HG03159 (cell line): ENCODE data around the gene PIAS1.
"Not testable (repeated sequence)": the region's sequence is repeated elsewhere in the genome, so short reads cannot be mapped to it uniquely, and the experiment has no call there.

Source experiments
- ATAC-seq: cut with Tn5 transposase; IDR thresholded peaks from one replicate; pipeline ENCODE4 v1.9.1; 2021; ENCODE audit warnings: mild to moderate bottlenecking, moderate library complexity; ENCODE audit not compliant: unreplicated experiment

PIAS1 gene

DNA sequence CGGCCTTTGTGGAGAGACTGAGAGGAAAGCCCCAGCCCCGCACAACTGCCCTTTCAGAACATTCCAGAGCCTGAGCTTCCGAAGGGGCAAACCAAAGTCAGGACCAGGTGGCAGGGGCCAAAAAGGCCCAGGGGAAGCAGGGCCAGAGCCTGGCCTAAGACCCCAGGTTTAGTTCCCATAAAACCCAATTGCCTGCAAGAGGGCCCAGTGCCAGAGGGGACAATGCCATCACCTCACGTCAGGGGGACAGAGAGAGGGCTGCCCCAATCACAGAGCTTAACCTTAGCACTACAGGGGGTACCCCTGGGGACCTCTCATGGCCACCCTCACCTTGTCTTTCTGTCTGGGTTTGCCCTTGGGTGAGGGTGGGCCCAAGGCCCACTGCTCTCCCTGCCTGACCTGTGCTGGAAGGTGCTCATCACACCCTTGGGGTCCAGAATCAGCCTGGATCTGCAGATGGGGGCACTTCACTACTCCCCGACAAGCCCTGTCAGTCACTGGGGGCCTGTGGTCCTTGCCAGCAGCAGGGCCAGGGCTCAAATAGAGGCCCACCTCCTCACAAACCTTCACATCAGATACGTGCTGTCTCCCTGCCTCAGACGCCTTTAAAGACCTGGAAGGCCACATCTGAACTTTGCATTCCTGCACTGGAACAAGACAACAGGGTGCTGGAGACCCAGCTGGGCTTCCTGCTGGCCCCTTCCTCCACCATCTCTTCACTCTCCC is 147.2 kb downstream of the PIAS1 start:
- no peak for ATAC-seq

DNA sequence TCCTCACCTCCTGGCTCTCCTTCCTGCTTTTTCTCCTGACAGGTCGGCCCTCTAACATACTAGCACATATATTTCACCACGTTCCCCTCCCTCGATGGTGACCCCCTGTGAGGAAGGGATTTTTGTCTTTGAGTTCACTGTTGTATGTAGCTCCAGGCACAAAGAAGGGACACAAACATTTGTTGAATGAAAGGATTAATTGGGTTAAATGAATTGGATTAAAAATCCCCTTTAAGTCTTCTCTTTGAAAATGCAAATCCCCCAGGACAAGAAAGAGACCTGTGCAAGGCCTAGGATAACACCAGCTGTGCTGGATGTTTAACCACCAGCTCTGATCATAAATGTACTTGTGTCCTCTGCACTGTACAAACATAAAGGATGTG is 147.8 kb downstream of the PIAS1 start:
- no peak for ATAC-seq

DNA sequence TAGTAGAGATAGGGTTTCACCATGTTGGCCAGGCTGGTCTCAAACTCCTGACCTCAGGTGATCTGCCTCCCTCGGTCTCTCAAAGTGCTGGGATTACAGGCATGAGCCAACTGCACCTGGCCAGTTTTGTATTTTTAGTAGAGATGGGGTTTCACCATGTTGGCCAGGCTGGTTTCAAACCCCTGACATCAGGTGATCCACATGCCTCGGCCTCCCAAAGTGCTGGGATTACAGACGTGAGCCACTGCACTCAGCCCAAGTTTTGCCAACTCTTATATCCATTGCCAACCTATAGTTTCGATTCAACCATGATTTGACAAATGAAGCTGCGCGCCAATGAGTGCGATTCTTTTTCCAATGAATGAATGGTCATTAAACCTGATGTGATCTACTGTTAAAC is 148.9 kb downstream of the PIAS1 start:
- ATAC-seq, result not testable (repeated sequence)

DNA sequence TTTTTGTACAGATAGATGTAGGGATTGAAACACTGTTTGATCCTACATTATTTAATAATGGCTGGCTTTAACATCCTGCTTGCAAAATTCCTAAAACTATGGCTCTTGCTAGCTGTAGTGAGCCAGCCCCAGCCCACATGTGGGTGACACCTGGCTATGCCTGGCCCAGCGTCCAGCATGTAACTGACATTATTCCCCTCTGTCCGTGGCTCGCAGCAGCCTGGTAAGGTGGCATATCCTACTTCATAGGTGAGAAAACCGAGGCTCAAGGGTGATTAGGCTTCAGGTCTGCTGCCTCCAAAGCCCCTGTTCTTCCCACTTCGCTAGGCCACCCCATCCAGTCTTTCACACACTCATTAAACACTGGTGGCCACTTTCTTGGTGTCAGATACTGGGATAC is 149.4 kb downstream of the PIAS1 start:
- ATAC-seq, result no peak

DNA sequence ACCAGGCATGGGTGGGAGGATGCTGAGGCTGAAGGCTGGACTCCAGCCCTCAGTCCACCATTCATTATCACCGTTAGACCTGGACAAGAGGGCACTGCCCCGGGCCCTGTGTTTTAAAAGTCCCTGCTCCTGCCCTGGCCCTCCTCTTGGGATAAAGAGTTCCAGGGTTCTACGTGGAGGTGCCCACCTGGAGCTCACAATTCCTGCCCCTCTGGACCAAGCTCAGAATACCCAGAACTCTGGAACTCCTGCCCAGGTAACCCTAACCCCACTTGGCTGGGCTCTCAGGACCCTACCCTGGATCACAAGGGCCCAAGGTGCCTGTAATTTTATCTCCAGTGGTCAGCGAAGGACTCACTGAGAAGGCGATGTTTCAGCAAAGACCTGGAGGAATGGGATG is 149.8 kb downstream of the PIAS1 start:
- ATAC-seq, result no peak

DNA sequence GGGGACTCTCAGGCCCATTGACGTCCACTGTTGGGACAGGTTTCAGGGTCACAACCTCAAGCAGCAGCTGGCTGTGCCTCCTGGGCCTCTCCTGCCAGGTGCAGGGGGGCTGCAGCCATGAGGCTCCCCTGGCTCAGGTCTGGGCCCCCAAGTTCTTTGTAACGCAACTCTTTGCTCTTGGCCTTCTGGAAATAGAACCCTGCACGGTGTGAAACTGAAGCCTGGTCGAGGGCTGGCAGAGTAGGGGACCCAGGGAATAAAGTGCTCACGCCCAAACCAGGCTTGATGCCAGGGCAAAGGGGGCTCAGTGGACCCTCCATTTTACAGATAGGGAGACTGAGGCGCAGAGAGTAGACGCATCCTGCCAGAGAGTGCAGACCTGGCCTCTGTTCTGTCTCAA is 150.2 kb downstream of the PIAS1 start:
- ATAC-seq, result no peak

DNA sequence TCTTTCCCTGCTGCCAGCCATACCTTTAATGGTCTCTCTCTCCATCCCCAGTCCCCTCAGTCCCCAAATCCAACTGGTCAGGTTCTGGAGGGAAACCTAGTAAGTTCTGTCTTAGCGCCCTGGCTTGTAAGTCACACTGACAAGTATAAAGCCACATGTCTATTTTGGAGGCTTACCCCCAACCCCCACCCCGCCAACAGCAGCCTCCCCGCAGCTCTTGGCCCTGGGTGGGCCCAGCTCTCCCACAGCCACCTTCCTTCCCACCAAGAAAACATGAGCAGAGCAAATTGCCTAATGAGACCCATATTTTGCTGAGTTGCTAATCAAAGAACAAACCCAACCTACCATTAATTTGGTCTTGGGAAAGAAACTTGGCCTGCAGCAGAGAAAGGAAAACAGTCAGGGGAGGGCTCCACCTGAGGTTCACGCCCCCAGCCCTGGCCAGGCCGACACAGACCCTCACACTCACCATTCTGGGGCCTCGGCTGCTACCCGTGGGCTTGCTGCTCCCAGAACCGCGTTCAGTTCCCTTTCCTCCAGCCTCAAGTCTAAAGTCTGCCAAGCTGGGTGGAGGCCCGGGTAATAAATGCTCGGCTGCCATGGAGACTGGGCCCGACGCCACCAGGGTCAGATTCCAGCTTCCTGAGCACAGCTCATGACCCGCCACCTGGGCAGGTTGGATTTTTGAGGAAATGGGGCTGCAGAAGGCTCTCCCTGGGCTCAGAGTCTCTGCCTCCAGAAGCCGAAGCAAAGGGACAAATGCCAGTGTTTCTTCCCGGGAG is 150.9 kb downstream of the PIAS1 start, which contains the start of gene CALML4:
Gene CALML4 (minus strand): TSS at position 557 of the 782 bp plus-strand sequence. CDS start 85 bp downstream, at position 472.
- no peak for ATAC-seq

DNA sequence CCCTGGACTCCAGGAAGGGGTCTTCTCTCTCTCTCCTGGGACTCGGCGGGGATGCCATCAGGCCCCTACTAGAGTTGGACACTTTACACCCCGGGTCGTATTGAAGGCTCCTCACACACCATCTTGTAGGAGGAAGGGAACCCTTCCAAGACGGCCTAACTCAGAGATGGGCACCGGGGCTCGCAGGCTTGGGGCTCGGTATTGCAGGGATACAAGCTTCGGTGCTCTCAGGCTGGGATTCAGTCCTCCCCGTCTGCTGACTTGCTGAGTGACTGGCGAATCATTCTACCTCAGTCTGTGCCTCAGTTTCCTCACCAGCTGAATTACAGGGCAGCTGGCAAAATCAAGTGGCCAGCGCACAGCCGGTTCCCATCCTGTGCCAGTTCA is 151.4 kb downstream of the PIAS1 start:
- ATAC-seq, result no peak

DNA sequence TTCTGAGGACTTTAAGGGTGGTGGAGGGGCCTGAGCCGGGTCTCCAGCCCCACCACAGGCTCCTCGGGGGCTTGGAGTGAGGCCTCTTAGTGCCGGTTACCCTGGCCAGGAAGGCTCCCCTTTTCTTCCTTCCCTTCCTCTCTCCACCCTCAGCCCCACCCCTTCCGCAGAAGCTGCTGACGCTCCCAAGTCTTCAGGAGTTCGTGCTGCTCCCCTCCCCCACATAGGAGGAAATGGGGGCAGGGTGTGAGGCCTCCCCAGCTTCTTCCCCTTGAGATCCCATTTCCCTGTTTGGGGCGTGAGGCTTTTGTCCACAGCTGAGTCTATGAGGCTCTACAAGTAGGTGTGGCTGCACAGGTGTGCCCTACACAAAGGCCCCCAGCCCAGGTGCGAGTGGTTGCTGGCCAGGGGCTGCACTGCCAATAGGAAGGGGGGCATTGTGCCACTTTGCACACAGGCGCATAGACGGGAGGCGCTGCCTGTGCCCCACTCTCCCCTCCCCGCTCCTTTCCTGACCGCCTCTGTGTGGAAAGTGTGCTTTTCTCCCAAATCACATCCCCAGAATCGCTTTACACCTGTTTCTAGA is 151.9 kb downstream of the PIAS1 start:
- ATAC-seq, result no peak

DNA sequence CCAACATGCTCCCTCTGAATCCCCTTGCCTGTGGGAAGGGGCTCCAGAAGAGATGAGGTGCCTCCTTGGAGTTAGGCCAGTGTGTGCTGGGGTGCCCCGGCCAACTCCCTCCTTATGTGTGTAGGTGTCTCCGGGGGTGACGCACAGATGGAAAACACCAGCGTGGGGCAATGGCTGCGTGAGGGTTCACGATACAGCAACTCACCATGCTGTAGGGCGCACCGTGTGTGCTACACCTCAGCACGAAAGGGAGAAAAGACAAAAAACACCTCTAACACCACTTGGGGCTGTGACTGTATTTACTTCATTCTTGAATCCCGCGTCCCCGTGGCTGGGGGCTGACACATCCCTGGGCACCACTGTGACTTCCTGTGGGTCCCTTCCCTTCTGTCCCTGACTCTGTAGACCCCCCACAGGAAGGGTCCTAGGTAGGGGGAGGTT is 152.6 kb downstream of the PIAS1 start:
- no peak for ATAC-seq

DNA sequence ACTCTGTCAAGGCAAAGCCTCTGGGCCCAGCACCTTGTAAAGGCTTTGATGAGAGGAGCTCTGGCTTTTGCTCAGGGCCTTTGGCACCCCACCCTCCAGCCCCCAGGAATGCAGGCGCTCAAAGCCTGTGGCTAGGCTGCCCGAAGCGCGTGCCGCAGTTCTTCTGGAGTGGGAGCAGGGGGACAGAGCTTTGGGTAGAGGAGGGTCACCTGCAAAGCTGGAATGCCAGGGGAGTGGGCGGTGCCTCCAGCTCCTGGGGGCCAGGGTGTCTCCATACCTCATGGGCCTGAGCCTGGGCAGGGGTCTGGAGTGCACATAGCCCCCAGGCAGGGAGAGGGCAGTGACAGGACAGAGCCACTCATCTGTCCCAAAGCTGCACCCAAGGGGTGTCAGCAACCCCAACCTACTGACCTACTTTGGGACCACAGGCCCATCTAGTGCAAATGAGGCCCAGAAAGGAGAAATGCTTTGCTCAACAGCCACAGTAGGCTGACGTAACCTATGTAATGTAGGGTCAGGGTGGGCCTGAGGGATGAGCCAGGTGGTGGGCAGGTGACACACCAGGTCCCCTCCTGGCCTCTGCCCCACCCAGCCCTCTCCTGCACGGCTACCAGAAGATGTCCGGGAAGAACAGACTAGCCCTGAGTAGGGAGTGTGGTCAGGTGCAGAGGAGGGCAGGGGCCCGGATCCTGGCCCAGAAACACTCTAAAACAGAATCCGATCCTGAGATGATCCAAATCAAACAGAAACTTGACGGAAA is 153.2 kb downstream of the PIAS1 start:
- no peak for ATAC-seq

DNA sequence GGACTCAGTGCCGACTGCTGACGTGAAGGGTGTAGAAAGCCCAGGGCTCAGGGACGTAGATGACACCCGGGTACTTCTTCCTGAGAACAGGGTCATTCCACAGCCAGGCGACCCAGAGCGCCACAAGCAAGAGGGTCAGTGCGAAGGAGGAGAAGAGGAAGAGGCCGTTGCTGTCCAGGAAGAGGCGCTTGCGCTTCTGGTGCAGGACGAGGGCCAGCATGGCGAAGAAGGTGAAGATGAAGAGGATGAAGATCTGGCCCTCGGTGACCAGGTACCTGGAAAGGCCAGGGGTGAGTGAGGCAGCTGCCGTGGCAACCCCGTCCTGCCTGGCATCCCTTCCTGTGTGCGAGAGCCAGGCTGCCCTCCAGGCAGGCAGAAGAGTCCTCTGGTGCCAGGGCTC is 154.0 kb downstream of the PIAS1 start:
- no peak for ATAC-seq

DNA sequence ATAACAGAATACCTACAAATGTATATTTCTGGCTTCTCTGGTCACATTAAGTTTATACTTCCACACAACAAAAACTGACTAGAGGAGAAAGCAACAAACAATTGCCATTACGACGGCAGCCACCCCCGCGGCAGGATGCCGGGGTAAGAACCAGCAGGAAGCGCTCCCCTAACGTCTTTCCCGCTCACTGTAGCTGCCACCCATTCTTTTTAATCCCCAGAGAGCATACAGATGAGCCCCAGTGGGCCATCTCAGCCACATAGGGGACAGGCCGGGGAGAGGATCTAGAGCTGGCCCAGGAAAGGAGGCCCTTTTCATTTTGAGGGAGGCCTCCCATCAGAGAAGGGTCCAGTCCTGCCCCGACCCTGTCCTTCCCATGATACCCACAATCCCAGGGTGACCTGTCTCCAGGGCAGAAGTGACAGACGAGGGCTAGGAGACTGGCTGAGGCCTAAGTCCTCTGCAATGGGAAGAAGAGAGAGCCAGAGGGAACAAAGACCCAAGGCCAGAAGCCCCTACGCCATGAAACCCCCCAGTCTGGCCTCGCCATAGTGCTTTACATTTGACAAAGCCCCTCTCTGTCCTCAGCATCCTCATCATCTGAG is 154.6 kb downstream of the PIAS1 start:
- ATAC-seq, result no peak

DNA sequence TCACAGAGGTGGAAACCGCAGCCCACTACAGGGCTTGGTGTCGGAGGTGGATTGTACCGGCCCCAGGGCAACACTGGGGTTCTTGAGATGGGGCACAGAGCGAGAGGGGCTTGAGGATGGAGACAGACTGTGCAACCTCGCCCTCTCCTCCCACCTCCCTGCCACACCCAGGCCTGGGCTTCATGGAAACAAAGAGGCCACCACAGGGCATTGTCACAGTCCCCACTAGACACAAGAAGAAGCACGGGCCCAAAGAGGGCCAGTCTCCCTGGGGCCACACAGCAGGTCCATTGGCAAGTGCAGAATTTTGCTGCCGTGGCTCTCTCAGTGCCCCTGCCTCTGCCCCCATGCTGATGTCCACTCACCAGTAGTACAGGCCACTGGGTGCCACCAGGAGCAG is 155.2 kb downstream of the PIAS1 start:
- no peak for ATAC-seq

DNA sequence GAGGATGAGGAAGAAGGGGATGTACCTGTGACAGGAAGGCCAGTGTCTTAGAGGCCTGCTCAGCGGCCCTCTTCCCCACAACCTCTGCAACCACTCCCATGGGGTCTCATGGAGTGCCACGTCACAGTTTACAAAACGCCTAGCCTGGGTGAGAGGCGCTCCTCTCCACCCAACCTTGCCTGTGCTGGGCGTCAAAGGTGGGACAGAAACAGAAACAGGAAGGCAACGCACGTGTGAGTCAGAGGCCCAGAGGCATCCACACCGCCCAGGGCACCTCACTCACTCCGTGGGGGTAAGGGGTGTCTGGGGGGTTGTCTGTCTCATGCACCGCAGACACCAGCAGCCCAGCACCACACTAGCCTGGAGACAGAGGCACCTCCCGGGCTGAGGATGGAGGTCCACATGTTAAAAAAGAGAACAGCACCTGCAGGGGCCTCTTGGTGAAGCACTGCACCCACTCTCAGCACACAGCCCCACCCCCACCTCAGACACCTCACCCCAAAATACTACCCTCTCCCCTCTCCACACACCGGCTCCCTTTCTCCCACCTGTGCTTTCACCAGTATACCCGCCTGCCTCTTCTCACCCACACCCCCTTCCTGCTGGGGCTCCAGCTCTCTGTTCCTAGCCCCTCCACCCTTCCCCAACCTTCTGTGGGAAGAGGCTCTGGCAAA is 155.8 kb downstream of the PIAS1 start:
- ATAC-seq, result peak; percentile 47

DNA sequence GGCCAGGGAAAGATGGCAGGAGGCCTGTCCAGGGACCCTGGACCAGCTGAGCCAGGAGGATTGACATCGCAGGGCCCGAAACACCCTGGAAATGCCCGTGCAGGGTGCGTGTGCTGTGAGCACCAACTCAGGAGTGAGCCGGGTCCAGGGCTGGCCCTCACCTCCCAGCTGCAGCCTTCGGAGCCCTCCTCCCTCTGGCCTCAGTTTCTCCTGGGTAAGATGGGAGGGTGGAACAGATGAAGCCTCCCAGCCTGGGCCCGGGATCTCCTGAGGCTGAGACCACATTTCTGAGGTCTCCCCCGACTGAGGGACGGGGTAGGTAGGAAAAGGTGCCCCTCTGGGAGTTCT is 156.3 kb downstream of the PIAS1 start:
- no peak for ATAC-seq

DNA sequence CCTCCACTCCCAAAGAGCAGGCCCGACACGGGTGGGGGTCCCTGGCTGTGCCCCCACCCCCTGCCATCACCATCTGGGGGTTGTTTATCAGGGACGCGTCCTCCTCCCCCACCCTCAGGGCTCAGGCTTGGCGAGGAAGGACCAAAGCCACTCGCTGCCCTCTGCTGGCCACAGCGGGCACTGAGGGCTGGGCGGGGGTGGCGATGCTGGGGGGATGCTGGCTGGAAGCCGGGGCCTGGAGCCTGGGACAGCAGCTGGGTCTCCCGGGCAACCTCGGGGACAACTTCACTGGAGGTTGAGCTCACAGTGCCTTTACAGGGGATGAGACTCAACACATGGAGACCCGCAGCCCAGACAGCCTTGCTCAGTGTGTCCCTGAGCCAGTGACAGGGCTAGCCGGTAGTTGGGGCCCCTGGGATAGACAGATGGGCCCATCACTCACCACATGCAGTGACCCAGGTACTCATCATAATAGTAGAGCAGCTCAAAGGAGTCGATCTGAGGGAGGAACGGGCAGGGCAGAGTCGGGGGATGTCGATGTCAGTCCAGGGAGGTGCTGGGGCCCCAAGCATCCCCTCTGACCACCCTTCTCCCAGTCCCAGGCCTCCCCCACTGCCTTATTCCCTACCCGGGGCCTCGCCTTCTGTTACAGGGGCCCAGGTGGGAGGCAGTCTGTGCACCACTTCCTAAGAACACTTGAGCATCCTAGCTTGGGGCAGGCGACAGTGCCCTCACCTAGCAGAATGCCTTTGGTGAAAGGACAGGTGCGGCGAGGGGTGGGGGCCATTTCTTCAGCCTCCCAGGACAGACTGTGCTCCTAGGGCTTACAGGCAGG is 156.9 kb downstream of the PIAS1 start:
- ATAC-seq, result no peak

DNA sequence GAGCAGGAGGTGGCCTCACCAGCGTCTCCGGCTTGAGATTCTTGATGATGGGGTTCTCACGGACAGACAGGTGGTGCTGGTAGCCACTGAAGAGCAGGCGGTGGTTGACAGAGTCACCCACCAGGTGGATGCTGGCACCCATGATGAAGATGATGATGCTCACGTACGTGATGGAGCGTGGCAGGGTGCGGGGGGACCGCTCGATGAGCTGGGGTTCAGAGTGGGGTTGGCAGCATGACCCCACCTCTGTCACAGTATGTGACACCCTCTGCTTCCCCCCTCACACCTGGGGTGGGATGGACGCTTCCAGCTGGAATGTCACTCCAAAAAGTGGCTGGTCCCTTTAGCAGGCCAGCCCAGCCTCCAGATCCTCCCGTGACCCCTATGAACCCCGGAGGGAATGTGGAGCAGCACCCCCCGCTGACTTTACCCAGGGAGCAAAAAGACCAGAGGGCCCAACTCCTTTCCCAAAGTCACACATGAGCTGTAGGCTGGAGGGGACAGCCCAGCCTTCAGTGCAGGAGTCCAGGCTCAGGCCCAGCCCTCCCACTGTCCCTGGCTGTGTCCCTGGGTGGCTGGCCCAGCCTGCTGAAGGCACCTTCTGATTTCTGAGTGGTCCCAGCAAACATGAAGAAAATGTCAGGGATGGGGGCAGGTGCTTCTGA is 157.7 kb downstream of the PIAS1 start:
- ATAC-seq, result no peak

DNA sequence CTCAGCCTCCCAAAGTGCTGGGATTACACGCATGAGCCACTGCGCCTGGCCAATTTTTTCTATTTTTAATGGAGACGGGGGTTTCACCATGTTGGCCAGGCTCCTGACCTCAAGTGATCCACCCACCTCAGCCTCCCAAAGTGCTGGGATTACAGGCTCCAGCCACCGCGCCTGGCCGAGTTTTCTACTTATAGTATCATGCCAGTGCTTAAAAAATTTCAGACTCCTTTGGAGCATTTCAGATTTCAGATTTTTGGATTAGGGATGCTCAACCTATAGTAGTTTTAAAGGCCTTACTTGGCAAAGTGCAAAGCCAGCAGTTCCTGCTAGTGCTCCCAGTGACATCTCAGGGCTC is 159.4 kb downstream of the PIAS1 start:
- ATAC-seq, result not testable (repeated sequence)
